DND-41 (cell line): ENCODE data around the gene VWA2.

Experiments used
- EZH2 ChIP-seq: IDR thresholded peaks from 3 replicates; pipeline ENCODE4 v1.6.1; 2012; ENCODE audit warnings: borderline replicate concordance, low read depth, mild to moderate bottlenecking, moderate library complexity, low read length, inconsistent platforms; ENCODE audit not compliant: severe bottlenecking
- TF ChIP-seq, protein P1 (sequence below): IDR thresholded peaks from 2 replicates; pipeline ENCODE4 v1.5.1; 2012; ENCODE audit warnings: borderline replicate concordance, low read length, moderate library complexity, mild to moderate bottlenecking; ENCODE audit not compliant: poor library complexity, severe bottlenecking; ENCODE audit errors: extremely low read depth

DNA sequence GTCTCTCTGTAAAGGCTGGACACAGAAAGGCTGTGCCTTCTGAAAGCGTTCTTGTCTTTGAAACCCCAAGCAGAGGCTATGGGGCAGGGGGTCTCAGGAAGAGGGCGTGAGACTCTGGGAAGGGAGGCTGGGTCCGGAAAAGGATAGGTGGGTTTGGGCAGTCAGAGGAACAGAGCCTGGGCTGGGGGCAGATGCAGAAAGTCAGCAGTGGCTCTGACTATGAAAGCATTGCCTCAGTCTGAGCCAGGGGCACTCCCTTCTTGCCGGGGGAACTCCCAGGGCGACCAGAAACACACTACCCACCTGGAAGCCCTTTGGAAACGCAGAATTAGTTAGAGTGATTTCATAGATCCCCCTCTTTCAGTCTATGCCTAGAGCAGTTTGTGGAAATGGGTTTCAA lies 72.0 kb downstream of the VWA2 start:
- no peak for TF ChIP-seq EZH2
- TF ChIP-seq, protein P1, sequence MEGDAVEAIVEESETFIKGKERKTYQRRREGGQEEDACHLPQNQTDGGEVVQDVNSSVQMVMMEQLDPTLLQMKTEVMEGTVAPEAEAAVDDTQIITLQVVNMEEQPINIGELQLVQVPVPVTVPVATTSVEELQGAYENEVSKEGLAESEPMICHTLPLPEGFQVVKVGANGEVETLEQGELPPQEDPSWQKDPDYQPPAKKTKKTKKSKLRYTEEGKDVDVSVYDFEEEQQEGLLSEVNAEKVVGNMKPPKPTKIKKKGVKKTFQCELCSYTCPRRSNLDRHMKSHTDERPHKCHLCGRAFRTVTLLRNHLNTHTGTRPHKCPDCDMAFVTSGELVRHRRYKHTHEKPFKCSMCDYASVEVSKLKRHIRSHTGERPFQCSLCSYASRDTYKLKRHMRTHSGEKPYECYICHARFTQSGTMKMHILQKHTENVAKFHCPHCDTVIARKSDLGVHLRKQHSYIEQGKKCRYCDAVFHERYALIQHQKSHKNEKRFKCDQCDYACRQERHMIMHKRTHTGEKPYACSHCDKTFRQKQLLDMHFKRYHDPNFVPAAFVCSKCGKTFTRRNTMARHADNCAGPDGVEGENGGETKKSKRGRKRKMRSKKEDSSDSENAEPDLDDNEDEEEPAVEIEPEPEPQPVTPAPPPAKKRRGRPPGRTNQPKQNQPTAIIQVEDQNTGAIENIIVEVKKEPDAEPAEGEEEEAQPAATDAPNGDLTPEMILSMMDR: no peak
